ENCODE data around the gene FBXO47.

DNA sequence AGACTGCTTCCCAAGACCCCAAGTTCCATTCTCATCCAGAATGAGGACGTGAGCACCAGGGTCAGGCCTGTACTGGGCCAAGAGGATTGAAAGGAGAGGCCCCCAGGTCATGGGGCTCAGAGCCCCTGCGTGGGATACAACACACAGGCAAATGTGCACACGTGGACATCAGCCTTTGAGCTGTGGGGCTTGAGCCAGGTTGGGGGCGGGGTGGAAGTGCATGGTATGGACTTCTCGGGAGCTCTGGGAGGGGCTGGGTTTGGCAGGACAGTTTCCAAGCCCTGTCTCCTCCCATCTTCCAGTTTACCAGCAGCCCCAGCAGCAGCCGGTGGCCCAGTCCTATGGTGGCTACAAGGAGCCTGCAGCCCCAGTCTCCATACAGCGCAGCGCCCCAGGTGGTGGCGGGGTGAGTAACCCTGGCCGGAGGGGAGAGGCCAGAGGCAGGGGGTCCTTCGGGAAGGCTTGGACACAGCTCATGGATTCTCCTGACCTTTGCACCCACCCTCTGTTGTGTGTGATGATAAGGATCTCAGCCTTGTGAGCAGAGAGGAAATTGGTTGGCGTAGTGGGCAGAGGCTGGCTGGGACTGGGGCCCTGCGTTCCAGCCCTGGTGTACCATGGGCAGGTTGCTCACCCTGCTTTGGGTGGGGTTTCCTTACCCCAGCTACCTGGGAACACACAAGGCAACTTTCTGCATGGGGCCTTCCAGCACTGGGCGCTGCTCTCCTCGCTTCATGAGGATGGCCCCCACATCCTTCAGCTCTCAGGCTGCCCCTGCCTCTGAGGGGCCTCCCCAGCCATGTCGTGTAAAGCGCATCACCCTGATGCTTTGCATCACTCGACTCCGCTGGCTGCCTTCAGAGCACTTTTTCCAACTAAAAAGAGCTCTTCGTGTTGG lies 52.2 kb downstream of the FBXO47 start:
- TF ChIP-seq, protein P1, sequence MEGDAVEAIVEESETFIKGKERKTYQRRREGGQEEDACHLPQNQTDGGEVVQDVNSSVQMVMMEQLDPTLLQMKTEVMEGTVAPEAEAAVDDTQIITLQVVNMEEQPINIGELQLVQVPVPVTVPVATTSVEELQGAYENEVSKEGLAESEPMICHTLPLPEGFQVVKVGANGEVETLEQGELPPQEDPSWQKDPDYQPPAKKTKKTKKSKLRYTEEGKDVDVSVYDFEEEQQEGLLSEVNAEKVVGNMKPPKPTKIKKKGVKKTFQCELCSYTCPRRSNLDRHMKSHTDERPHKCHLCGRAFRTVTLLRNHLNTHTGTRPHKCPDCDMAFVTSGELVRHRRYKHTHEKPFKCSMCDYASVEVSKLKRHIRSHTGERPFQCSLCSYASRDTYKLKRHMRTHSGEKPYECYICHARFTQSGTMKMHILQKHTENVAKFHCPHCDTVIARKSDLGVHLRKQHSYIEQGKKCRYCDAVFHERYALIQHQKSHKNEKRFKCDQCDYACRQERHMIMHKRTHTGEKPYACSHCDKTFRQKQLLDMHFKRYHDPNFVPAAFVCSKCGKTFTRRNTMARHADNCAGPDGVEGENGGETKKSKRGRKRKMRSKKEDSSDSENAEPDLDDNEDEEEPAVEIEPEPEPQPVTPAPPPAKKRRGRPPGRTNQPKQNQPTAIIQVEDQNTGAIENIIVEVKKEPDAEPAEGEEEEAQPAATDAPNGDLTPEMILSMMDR (IDR thresholded peaks at IDR 0.05; ENCODE audit: extremely low read depth in 1 of 2, insufficient read depth in 1 of 2, low read depth in 1 of 2, low read length in 2 of 2) = no peak
- TF ChIP-seq POLR2AphosphoS5 (IDR thresholded peaks at IDR 0.05; ENCODE audit: insufficient read depth, low read depth, low read length) = no peak

Measured in endothelial cell of umbilical vein (primary cell).